ENCODE data around the gene LIG1.

- TF ChIP-seq MAX (IDR thresholded peaks at IDR 0.05; ENCODE audit: low read depth, low read length) (no peak), CTCF (IDR thresholded peaks at IDR 0.05; ENCODE audit: low read depth, low read length) (no peak), POLR2A (IDR thresholded peaks at IDR 0.05; ENCODE audit: extremely low read depth, insufficient read length) (no peak)
Measured at GRCh38 chr19:48216933-48217332, 46.8 kb upstream of the LIG1 start.

Data from NB4 (cell line).